ENCODE results near the gene LLGL1. TPM values are rescaled to one million over a fixed set of nuclear protein-coding genes. Genes with fewer than 3 reads are reported as not detected.

LLGL1 gene
- total and polyA plus RNA-seq, 2 donors (not counting 1 experiment from before 2014, with no cell fraction given) = 14.9 to 15.2 TPM

- Histone ChIP-seq H3K79me2 (ENCODE audit: control insufficient read depth, insufficient read depth, low read length) (no peaks in the 10 kb centered on the region), H3K4me1 (ENCODE audit: control insufficient read depth in 2 of 2, insufficient read depth in 2 of 2, low read length in 2 of 2) (no peaks in the 10 kb centered on the region), H3K4me2 (replicated peaks; ENCODE audit: low read depth, low read length, poor library complexity, severe bottlenecking) (no peak overlapping the region), H4K20me1 (ENCODE audit: control insufficient read depth, insufficient read depth, low read length, poor library complexity, severe bottlenecking) (no peaks in the 10 kb centered on the region), H3K9me3 (ENCODE audit: control extremely low read depth in 1 of 3, control insufficient read depth in 2 of 3, insufficient read depth in 1 of 3, low read length in 2 of 3) (no peaks in the 10 kb centered on the region), H3K9ac (ENCODE audit: low read length) (no peak overlapping the region), H3K27me3 (replicated peaks in 1 of 4; ENCODE audit: control extremely low read depth in 1 of 4, control insufficient read depth in 3 of 4, insufficient read depth in 4 of 4, low read length in 3 of 4) (no peaks in the 10 kb centered on the region), H3K27ac (ENCODE audit: low read length in 2 of 2) (no peak overlapping the region), H2AFZ (ENCODE audit: insufficient read depth, low read depth, low read length, poor library complexity, severe bottlenecking) (no peak overlapping the region), H3K36me3 (replicated peaks in 1 of 2; ENCODE audit: control extremely low read depth in 1 of 2, control insufficient read depth in 1 of 2, extremely low read depth in 1 of 2, insufficient read depth in 2 of 2, low read length in 1 of 2) (peaks cover 5 to 76% of the 10 kb centered on the region in 2 experiments), H3K4me3 (ENCODE audit: control extremely low read depth in 1 of 5, extremely low read depth in 1 of 5, insufficient read depth in 1 of 5, low read depth in 2 of 5, low read length in 4 of 5) (no peak overlapping the region)
- intact Hi-C loops (cut with micrococcal nuclease) = no loop called here
- no peak for TF ChIP-seq EZH2 (IDR thresholded peaks at IDR 0.05; ENCODE audit: borderline replicate concordance, insufficient read depth, low read depth, low read length, poor library complexity, severe bottlenecking)
- TF ChIP-seq, protein P1, sequence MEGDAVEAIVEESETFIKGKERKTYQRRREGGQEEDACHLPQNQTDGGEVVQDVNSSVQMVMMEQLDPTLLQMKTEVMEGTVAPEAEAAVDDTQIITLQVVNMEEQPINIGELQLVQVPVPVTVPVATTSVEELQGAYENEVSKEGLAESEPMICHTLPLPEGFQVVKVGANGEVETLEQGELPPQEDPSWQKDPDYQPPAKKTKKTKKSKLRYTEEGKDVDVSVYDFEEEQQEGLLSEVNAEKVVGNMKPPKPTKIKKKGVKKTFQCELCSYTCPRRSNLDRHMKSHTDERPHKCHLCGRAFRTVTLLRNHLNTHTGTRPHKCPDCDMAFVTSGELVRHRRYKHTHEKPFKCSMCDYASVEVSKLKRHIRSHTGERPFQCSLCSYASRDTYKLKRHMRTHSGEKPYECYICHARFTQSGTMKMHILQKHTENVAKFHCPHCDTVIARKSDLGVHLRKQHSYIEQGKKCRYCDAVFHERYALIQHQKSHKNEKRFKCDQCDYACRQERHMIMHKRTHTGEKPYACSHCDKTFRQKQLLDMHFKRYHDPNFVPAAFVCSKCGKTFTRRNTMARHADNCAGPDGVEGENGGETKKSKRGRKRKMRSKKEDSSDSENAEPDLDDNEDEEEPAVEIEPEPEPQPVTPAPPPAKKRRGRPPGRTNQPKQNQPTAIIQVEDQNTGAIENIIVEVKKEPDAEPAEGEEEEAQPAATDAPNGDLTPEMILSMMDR (IDR thresholded peaks at IDR 0.05) = peak; percentile 75
- H3K27me3 Mint-ChIP-seq = no peaks in the 10 kb centered on the region
- ChIA-PET POLR2A (interaction anchor here (1.0 kb wide), 1 partner anchor 10 kb away, joined by 3 read pairs; the partner anchor contains the start of gene FLII), CTCF (interaction anchor here (0.6 to 1.8 kb wide), 7 partner anchors 11 to 316 kb away, joined by 3 to 6 read pairs (median 3); partner anchors contain the start of gene MIEF2)
- H3K4me3 Mint-ChIP-seq = no peak overlapping the region
- DNase-seq (peak; percentile 79), ATAC-seq (ENCODE audit: low read depth) (peak; percentile 75)
- peaks cover 6% of the 10 kb centered on the region for H3K4me1 Mint-ChIP-seq
- H3K9me3 Mint-ChIP-seq (ENCODE audit: insufficient read depth) = no peaks in the 10 kb centered on the region
- WGBS (ENCODE audit: insufficient coverage) = 43% methylated on average over 9 of the region's 9 CpGs
- H3K27ac Mint-ChIP-seq = peak overlapping the region; percentile 72
These were observed 22.9 kb downstream of the LLGL1 start for GRCh38 chr17:18248300-18248731.

- Histone ChIP-seq H4K20me1 (ENCODE audit: control insufficient read depth, insufficient read depth, low read length, poor library complexity, severe bottlenecking) (no peaks in the 10 kb centered on the region), H3K9me3 (ENCODE audit: control extremely low read depth in 1 of 3, control insufficient read depth in 2 of 3, insufficient read depth in 1 of 3, low read length in 2 of 3) (no peaks in the 10 kb centered on the region), H2AFZ (ENCODE audit: insufficient read depth, low read depth, low read length, poor library complexity, severe bottlenecking) (no peak overlapping the region), H3K27me3 (replicated peaks in 1 of 4; ENCODE audit: control extremely low read depth in 1 of 4, control insufficient read depth in 3 of 4, insufficient read depth in 4 of 4, low read length in 3 of 4) (no peaks in the 10 kb centered on the region), H3K4me1 (ENCODE audit: control insufficient read depth in 2 of 2, insufficient read depth in 2 of 2, low read length in 2 of 2) (no peaks in the 10 kb centered on the region), H3K36me3 (replicated peaks in 1 of 2; ENCODE audit: control extremely low read depth in 1 of 2, control insufficient read depth in 1 of 2, extremely low read depth in 1 of 2, insufficient read depth in 2 of 2, low read length in 1 of 2) (peaks cover 5 to 78% of the 10 kb centered on the region in 2 experiments), H3K4me3 (ENCODE audit: control extremely low read depth in 1 of 5, extremely low read depth in 1 of 5, insufficient read depth in 1 of 5, low read depth in 2 of 5, low read length in 4 of 5) (no peak overlapping the region), H3K4me2 (replicated peaks; ENCODE audit: low read depth, low read length, poor library complexity, severe bottlenecking) (no peak overlapping the region), H3K27ac (ENCODE audit: low read length in 2 of 2) (no peak overlapping the region), H3K79me2 (ENCODE audit: control insufficient read depth, insufficient read depth, low read length) (no peaks in the 10 kb centered on the region), H3K9ac (ENCODE audit: low read length) (no peak overlapping the region)
- H3K27ac Mint-ChIP-seq = no peak overlapping the region
- TF ChIP-seq, protein P1 (IDR thresholded peaks at IDR 0.05) = no peak
- no peak for TF ChIP-seq EZH2 (IDR thresholded peaks at IDR 0.05; ENCODE audit: borderline replicate concordance, insufficient read depth, low read depth, low read length, poor library complexity, severe bottlenecking)
- no peak overlapping the region for H3K4me3 Mint-ChIP-seq
- ChIA-PET POLR2A (interaction anchor here (1.0 kb wide), 1 partner anchor 10 kb away, joined by 3 read pairs; the partner anchor contains the start of gene FLII), CTCF (interaction anchor here (0.6 to 1.8 kb wide), 6 partner anchors 11 to 114 kb away, joined by 3 to 6 read pairs (median 3); partner anchors contain the start of gene MIEF2)
- H3K27me3 Mint-ChIP-seq = no peaks in the 10 kb centered on the region
- no peaks in the 10 kb centered on the region for H3K9me3 Mint-ChIP-seq (ENCODE audit: insufficient read depth)
- 96% methylated on average over 2 of the region's 7 CpGs for WGBS (ENCODE audit: insufficient coverage)
- intact Hi-C loops (cut with micrococcal nuclease) = no loop called here
- DNase-seq = no peak
- peaks cover 6% of the 10 kb centered on the region for H3K4me1 Mint-ChIP-seq
- no peak for ATAC-seq (ENCODE audit: low read depth)
These were observed 23.4 kb downstream of the LLGL1 start for GRCh38 chr17:18248811-18249210.

Data from B cell (primary cell).